Astrocyte of the hippocampus (primary cell): ENCODE measurements around the gene MGAT4C.
"Not testable (repeated sequence)": the region's sequence is repeated elsewhere in the genome, so short reads cannot be mapped to it uniquely, and the experiment has no call there.

Experiments used
- DNase-seq: peaks from one replicate; pipeline ENCODE4 v3.0.0; 2011; ENCODE audit warnings: low read depth, low spot score

Gene MGAT4C

DNA sequence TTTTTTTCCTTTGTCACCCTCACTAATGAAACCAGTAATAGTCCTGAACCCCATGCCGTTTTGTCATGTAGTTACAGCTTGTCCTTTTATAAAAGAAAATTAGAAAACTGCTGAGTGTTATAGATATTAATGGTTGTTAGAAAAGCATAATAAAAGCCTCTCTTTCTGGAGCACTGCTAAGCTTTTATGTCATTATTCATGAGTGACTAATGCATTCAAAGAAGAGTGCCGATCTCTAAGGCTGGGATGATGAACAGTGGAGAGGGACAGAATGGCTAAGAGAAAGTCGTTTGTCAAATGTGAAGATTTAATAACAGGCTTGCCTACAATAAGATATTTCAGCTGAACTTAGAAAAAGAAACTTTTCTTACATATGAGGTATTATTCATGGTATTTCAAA is 121.6 kb downstream of the MGAT4C start:
- DNase-seq: peak; percentile 53

DNA sequence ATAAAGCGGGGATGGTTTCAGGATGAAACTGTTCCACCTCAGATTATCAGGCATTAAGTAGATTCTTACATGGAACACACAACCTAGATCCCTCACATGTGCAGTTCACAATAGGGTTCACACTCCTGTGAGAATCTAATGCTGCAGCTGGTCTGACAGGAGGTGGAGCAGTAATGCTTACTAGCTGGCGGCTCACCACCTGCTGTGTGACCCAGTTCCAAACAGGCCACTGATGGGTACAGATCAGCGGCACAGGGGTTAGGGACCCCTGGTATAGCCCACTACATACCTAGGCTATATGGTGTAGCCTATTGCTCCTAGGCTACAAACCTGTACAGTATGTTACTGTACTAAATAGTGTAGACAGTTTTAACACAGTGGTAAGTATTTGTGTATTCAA is 129.3 kb downstream of the MGAT4C start:
- not testable (repeated sequence) for DNase-seq

DNA sequence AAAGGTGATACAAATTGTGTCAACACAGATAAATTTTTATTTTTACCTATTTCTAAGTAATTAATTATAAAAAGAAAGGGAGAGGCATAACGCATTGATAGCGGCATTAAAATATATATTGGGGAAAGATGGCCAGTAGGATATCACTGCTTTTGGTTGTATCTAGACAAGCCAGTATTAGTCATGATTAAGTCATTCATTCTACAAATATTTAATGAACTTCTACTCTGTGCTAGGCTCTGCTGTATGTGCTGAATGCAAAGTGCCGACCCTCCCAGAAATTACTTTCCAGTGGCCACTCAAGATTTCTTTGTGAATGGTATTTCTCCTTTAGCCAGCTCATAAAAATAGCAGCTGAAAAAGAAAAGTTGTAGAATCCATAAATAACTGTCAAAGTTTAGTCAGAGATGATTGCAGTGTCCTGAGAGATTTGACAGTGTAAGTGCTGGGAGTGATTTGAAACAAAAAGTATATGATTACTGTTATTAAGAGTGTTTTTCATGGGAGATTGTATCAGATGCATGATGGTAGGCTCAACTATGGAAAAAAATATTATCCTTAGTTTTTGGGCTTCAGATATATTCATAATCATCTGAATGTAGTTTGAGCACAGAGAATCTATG is 133.2 kb downstream of the MGAT4C start:
- no peak for DNase-seq

DNA sequence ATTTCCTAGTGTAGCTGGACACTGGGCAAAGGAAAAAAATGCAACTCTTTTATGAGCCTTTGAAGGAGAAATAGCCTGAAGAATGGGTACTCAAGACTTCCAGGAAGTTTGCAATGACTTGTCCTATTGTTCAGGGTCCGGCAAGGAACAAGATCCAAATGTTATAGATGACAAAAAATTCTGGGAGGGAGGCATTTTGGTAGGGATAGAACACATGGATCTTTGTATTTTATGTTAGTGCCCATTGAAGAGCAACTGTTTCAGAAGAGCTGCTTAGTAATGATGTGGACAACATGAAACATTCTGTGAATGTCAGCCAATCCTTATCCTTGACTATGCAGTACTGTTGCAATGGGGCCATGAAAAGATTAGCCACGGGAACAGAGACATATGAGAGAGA is 138.0 kb downstream of the MGAT4C start:
- no peak for DNase-seq

DNA sequence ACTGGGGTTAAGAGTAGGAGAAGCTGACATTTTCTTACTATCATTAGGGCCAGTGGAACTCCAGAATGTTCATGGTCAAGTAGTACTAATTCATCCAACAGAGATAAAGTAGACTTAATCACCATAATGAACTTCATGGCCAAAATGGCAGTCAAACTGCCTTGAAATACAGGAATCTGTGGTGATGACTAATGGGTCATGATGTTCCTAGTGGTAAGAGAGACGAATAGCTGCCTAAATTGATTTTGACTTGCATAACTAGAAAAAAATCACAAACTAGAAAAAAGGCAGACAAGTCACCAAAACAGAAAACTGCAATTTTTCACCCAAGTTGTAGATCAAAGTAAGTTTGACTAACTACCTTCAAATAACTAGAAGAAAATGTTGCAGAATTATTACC is 138.5 kb downstream of the MGAT4C start:
- peak; percentile 10 for DNase-seq

DNA sequence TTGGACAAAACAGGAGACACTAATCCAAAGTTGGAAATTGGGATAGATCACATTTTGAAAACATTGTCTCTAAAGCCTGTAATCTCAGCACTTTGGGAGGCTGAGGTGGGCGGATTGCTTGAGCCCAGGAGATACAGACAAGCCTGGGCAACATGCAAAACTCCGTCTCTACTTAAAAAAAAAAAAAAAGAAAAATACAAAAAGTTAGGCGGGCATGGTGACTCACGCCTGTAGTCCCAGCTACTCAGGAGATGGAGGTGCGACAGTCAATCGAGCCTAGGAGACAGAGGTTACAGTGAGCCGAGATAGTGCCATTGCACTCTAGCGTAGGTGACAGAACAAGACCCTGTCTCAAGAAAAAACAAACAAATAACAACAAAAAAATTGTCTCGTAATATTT is 152.1 kb downstream of the MGAT4C start:
- DNase-seq: no peak

DNA sequence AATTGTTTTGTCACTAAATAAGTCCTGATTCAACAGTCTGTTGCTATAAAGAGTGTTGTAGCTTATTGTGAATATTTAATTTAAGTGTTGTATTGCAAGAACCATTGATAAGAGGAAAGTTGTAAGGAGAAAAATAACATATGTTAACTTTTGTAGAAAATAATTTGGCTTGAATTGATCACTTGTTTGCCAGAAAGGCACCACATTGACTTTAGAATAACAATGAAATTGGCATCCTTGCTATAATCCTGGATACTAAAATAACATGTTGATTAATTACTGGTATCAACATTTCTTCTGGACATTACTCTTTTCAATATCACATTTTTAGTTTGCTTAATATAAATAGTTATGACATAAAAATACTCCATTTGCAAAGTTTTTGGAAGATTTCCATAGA is 159.0 kb downstream of the MGAT4C start:
- no peak for DNase-seq

DNA sequence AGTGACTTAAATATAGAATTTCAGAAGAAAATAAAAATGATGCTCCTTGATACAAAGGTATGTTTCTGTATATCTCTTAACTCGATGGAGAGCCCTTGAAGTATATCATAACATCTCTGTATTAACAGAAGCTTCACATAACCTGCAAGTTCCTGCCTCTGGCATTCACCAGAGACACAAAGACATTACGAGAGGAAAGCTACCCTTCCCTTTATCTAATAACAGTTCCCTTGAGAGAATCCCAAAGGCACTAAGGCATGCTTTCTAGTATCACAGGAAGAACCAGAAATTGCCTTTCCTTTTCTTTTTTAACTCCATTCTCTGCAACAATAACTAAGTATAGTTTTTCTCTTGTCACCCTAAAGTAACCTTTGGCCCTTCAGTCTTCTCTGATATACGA is 164.5 kb downstream of the MGAT4C start:
- DNase-seq: no peak

DNA sequence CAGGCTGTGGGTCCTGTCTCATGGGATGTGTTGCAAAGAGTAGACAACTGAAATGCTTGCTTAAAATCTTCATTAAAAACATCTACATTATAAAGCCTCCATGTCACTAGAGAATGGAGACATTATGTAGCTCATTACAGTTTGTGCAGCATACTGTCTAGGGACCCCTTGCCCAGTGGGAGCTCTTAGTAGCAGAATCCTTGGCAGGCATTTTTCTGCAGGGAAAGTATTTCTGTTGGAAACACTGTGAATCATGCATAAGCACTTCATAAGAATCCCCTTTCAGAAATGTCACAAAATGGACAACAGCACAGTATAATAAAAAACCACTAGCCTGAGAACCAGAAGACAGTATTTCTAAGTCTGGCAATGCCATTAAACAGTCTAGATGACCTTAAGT is 174.3 kb downstream of the MGAT4C start:
- DNase-seq: peak; percentile 32

DNA sequence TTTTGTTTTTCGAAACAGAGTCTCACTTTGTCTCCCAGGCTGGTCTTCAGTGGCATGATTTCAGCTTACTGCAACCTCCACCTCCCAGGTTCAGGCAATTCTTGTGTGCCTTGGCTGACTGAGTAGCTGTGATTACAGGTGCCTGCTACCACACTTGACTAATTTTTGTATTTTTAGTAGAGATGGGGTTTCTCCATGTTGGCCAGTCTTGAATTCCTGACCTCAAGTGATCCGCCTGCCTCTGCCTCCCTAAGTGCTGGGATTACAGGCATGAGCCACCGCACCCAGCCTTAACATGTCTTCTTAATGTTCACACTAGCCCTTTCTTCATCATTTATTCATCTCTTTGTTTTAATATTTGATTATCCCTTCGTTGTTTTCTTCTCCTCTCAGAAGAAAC is 197.1 kb downstream of the MGAT4C start:
- not testable (repeated sequence) for DNase-seq

DNA sequence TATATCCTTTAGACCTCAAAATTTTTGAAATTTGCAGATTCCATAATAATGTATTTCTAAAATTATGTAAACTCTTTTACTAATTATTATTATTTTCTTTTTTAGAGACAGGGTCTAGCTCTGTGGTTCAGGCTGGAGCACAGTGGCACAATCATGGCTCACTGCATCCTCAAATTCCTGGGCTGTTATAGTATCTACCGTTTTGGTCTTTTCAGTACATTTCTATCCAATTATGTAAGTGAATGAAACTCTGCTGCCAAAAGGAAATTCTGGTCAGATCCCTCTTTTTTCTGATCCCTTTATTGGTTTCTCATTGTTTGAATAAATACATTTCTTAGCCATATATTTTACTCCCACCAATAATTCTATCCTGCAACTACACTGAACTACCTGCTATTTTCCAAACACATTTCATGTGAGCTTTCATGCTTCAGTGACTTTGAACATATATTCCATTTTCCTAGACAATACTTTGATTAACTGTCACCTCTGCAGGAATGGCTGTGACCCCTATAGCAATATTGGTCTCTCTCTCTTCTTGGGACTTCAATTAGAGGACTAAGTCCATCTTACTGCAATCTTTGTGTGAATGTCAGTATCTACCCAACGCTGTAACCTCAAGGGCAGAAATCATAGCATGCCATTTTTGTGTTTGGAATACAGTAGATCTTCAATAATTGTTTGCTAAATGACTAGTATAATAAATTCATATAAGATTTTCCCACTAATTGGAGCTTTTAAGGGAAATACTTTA is 198.9 kb downstream of the MGAT4C start:
- DNase-seq: no peak

DNA sequence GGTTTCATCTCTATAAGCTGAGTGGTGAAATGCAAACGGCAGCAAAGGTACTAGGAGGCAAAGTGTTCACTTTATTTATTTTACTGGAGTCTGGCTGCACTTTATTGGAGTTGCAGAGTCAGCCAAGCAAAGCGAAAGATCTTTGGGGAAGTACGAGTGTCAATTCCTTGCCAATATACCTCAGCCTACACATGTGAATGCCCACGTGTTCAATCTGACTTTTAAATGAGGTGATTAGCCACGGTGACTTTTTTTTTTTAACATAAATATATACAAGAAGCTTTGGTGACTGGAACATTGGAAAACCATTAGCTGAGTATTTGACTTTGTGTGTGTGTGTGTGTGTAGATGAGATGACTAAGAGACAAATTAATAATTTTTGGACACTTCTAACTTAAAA is 203.3 kb downstream of the MGAT4C start:
- DNase-seq: no peak

DNA sequence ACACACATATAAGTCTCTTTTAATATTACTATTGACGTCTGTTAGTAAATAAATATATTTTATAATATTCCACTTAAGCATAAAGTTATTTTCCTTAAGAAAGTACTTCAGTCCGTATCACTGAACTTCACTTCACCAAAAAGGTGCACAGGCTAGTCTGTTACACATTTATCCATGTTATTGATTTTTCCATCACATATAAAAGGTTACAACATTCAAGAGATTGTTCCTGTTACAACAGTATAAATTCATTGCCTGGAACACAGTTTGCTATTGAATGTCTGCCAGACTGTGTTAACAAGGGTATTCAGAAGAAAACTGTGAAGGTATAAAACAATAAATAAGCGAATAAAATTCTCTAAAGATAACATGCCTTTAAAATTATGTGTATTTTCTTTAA is 206.2 kb downstream of the MGAT4C start:
- no peak for DNase-seq

DNA sequence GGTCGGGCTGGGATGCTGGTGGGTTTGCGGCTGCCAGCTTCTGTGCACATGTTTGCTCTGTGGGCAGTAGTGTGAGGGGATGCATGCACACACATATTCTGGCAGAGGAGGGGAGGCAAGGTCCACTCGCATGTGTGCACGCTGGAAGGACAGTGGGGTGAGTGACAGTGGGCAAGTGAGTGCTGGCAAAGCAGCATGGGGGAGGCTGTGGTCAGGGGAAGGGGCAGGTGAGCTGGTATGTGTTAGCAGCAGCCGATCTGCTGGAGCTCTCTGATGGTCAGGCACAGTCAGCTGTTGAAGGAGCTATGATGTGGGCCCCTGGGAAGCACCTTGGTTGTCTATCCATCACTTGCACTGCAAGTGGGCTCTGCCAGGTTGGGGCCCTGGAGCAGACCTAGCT is 211.8 kb downstream of the MGAT4C start:
- DNase-seq: no peak

DNA sequence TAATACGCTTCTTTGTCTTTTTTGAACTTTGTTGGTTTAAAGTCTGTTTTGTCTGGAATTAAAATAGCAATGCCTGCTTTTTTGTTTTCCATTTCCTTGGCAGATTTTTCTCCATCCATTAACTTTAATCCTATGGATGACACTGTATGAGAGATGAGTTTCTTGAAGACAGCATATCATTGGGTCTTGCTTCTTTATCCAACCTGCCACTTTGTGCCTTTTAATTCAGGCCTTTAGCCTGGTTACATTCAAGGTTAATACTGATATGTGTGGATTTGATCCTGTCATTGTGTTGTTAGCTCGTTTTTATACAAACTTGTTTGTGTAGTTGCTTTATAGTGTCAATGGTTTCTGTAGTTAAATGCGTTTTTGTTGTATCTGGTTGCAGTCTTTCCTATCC is 214.1 kb downstream of the MGAT4C start:
- DNase-seq: no peak

DNA sequence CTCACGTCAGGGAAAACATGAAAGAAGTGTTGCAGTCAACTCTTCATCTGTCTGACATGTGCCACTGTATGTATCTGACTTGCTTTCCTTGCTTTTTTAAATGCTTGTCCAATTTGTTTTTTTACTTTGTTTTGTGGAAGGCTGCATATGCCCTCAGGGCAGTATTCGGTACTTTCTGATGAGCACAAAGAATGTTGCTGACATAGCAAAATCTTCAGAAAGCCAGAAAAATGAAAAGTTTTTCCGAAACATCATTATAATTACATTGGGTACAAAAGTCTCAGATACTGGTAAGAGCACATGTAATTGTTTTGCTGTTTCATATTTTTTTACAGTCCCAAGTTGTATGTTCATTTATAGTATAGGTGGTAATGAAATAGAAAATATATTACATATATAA is 237.8 kb downstream of the MGAT4C start:
- DNase-seq: no peak

DNA sequence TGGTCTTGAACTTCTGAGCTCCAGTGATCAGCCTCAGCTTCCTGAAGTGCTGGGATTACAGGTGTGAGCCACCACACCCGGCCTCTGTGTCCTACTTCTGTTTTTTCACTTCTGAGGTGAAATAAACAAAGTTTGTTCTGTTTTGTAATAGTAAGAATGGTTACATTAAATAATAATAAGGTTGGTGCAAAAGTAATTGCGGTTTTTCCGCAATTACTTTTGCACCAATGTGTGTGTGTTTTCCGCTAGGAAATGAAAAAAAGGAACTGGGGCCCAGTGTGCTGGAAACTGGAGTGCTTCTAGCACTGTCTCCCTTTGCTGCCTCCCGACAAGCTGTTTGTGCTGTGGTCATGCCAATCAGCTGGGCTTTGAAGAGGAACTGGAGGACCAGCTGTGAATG is 241.2 kb downstream of the MGAT4C start:
- DNase-seq: no peak

DNA sequence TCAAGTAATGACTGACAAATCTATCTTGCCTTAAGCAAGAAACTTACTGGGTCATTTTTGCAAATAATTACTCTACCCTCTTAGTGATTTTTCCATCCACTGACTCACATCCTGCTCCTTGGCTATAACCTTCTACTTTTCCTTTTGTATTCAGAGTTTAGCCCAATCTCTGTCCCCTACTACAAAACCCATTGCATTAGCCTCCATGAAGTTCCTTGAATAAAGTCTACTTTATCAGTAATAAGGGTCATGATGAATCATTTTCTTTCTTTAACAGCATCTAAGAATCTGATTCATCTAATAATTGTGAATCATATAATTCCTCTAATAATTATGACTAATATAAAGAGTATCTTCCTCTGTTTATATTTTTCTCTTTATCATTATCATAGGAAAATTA is 249.5 kb downstream of the MGAT4C start:
- no peak for DNase-seq

DNA sequence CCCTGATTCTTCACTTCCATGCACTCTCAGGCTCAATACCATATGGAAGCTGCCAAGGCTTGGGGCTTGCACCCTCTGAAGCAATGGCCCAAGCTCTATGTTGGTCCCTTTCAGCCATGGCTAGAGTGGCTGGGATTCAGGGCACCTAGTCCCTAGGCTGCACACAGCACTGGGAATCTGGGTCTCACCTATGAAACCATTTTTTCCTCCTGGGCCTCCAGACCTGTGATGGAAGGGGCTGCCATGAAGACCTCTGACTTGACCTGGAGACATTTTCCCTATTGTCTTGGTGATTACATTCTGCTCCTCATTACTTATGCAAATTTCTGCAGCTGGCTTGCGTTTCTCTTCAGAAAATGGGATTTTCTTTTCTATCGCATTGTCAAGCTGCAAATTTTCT is 258.1 kb downstream of the MGAT4C start:
- DNase-seq: no peak

DNA sequence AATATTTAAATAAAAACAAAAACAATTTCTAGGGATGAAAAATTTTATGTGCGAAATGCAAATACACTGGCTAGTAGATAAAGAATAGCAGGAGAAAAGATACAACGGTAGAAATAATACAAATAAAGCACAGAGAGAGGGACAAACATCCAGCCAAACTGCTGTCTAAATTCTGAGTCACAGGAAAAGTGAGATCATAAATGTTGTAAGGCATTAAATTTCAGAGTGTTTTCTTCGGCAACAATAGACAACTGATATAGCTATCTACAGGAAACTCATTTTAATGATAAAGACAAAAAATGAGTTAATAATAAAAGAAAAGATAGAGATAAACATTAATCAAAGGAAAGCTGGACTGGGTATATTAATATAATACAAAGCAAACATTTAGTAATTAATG is 259.9 kb downstream of the MGAT4C start:
- no peak for DNase-seq

DNA sequence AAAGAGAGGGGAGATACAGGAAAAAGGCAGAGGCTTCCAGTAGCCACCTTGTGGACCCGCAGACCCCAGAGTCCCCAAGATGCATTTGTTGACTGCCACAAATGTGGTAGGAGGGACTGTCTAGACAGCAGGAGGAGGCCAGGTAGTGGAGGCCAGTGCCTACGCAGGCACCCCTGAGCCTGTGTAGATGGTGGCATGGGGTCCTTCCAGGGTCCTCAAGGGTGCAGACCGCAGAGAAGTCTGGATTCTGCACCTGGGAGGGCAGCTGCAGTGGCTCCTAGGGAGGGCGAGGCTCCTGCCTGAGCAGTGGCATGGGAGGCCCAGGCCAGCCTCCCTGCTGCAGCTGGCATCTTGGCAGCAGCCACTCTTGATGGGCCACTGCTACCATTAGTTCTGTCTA is 262.4 kb downstream of the MGAT4C start:
- no peak for DNase-seq

DNA sequence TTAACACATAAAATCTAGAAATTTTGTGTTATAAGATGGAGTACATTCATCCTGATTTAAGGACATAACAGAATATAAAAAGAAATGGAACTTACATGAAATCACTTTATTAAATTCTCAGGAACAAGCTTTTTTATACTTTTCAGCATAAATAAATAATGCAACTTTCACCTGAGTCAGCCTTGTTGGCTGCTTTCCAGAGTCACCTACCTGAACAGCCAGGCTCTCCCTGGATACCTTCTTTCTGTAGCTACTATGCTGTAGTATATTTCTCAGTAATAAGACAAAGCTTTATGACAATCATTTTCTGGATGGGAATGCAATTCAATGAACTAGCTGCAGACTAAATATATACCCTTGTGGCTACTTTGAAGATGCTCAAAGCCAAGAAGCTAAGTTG is 270.2 kb downstream of the MGAT4C start:
- no peak for DNase-seq

DNA sequence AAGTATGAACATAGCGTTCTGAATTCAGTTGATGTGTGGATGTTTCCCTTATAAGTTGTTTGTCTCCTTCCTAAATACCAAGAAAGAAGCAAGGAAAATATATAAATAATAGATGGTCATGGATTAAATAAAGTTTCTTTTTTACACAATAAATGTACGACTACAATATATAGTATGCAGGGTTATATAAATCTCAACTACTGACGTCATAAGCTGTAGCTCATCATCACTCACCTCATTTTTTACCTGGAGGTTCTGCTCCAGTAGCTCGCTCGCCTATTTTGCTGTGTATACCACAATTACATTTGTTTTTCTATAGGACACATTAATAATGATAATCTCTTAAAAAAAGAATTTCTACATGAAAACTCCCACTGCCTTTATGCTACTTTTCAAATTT is 272.6 kb downstream of the MGAT4C start:
- DNase-seq: no peak

DNA sequence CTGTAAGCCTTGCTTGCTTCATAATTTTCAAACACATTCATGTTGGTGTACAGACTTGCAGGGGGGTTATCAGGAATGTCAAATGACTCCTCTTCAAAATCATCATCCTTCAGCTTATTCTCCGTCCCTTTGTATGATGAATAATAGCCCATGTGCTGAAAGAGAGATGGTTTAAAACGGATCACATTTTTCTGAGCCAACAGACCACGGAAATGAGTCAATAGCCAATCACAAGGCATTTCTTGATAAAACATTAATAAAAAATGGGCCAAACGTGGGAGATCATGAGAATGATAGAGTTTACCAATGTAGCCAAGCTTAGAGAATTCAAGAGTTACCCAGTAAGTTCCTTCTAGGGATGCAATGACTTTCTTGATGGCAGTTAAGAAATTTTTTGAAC is 276.6 kb downstream of the MGAT4C start:
- no peak for DNase-seq
